ENCODE results near the gene STX8.
A peak's percentile ranks its signal among the peaks of the same experiment; 100 is the strongest.

The STX8 gene

GRCh38 chr17:9219631-9220397 lies 355.8 kb downstream of the STX8 start:
- Histone ChIP-seq H3K27ac (ENCODE audit: extremely low read depth, low read depth, low read length) (no peak overlapping the region), H3K9me3 (ENCODE audit: control insufficient read depth, insufficient read depth, low read depth, low read length) (no peaks in the 10 kb centered on the region; the same call in 1 of the 2 replicates), H3K4me1 (ENCODE audit: control insufficient read depth, insufficient read depth, low read length) (no peaks in the 10 kb centered on the region), H3K4me3 (ENCODE audit: low read depth, low read length) (no peak overlapping the region), H3K36me3 (ENCODE audit: control insufficient read depth in 2 of 2, insufficient read depth in 1 of 2, low read length in 2 of 2) (peaks cover 4 to 26% of the 10 kb centered on the region in 2 experiments; a peak in 1 of 3 replicates)
- no peak for TF ChIP-seq ZNF10 (tag by site-specific recombination; IDR thresholded peaks at IDR 0.05)
- TF ChIP-seq ZNF704 (tag by site-specific recombination; IDR thresholded peaks at IDR 0.05), result no peak
- TF ChIP-seq ZIC2 (tag by site-specific recombination; IDR thresholded peaks at IDR 0.05), result peak; percentile 86
- TF ChIP-seq ZNF596 (tag by site-specific recombination; IDR thresholded peaks at IDR 0.05), result no peak
- ChIA-PET CTCF (no interaction called here), POLR2A (no interaction called here)

- TF ChIP-seq BCL6B (tag by site-specific recombination; IDR thresholded peaks at IDR 0.05) (no peak), ZNF354C (tag by site-specific recombination; IDR thresholded peaks at IDR 0.05; ENCODE audit: borderline replicate concordance, low read depth) (no peak), PRDM1 (tag by site-specific recombination; IDR thresholded peaks at IDR 0.05) (0 out of 2 replicates have a peak, but pooled peaks have one; percentile 14)
- POLR2A ChIA-PET, result interaction anchor here (2.3 kb wide), 1 partner anchor 22 kb away, joined by 6 read pairs; no protein-coding TSS in a partner anchor
- H3K9me3 ChIP-seq (ENCODE audit: control insufficient read depth, insufficient read depth, low read depth, low read length), result no peaks in the 10 kb centered on the region; the same call in 1 of the 2 replicates
- no peak overlapping the region for H3K27ac ChIP-seq (ENCODE audit: extremely low read depth, low read depth, low read length)
- CTCF ChIA-PET, result interaction anchor here (0.6 to 1.6 kb wide), 2 partner anchors 13 to 221 kb away, joined by 4 to 5 read pairs; no protein-coding TSS in a partner anchor
- no peaks in the 10 kb centered on the region for H3K4me1 ChIP-seq (ENCODE audit: control insufficient read depth, insufficient read depth, low read length)
- H3K4me3 ChIP-seq (ENCODE audit: low read depth, low read length), result no peak overlapping the region
- H3K36me3 ChIP-seq (ENCODE audit: control insufficient read depth in 2 of 2, insufficient read depth in 1 of 2, low read length in 2 of 2), result peaks cover 4 to 26% of the 10 kb centered on the region in 2 experiments; a peak in 2 of 3 replicates
Measured at GRCh38 chr17:9218911-9219310, 356.7 kb downstream of the STX8 start.

- H3K36me3 ChIP-seq (ENCODE audit: control insufficient read depth in 2 of 2, insufficient read depth in 1 of 2, low read length in 2 of 2), result peaks cover 4 to 26% of the 10 kb centered on the region in 2 experiments; a peak in 2 of 3 replicates
- H3K9me3 ChIP-seq (ENCODE audit: control insufficient read depth, insufficient read depth, low read depth, low read length), result no peaks in the 10 kb centered on the region; the same call in 1 of the 2 replicates
- ChIA-PET POLR2A (interaction anchor here (2.3 kb wide), 1 partner anchor 22 kb away, joined by 6 read pairs; no protein-coding TSS in a partner anchor), CTCF (interaction anchor here (1.2 to 1.6 kb wide), 2 partner anchors 9 to 220 kb away, joined by 3 to 4 read pairs; no protein-coding TSS in a partner anchor)
- no peak overlapping the region for H3K4me3 ChIP-seq (ENCODE audit: low read depth, low read length)
- H3K4me1 ChIP-seq (ENCODE audit: control insufficient read depth, insufficient read depth, low read length), result no peaks in the 10 kb centered on the region
- TF ChIP-seq ZNF350 (tag by site-specific recombination; IDR thresholded peaks at IDR 0.05), result no peak
- TF ChIP-seq ZNF514 (tag by site-specific recombination; IDR thresholded peaks at IDR 0.05), result no peak
- TF ChIP-seq ZNF624 (tag by site-specific recombination; IDR thresholded peaks at IDR 0.05), result no peak
- no peak for TF ChIP-seq ZNF843 (tag by site-specific recombination; IDR thresholded peaks at IDR 0.05)
- no peak for TF ChIP-seq REST (tag by site-specific recombination; IDR thresholded peaks at IDR 0.05)
- no peak for TF ChIP-seq ZNF311 (tag by site-specific recombination; IDR thresholded peaks at IDR 0.05; ENCODE audit: borderline replicate concordance)
- TF ChIP-seq ZNF302 (tag by site-specific recombination; IDR thresholded peaks at IDR 0.05; ENCODE audit: low read depth), result no peak
- TF ChIP-seq ZNF501 (tag by site-specific recombination; IDR thresholded peaks at IDR 0.05), result no peak
- no peak overlapping the region for H3K27ac ChIP-seq (ENCODE audit: extremely low read depth, low read depth, low read length)
Measured at GRCh38 chr17:9218064-9218635, 357.5 kb downstream of the STX8 start.

All from HEK293 (cell line).